ENCODE measurements around the gene ANXA10. TPM values are rescaled to one million over a fixed set of nuclear protein-coding genes. Genes with fewer than 3 reads are reported as not detected.
"Not testable (repeated sequence)": the region's sequence is repeated elsewhere in the genome, so short reads cannot be mapped to it uniquely, and the experiment has no call there.

Gene ANXA10
- total and polyA plus RNA-seq, 2 experiments from 2014 or later = 18.5 to 33.4 TPM

GRCh38 chr4:168109527-168109926 lies 17.2 kb downstream of the ANXA10 start:
- Histone ChIP-seq H3K27me3 (no peaks in the 10 kb centered on the region), H3K4me2 (no peak overlapping the region), H2AFZ (no peak overlapping the region), H3K4me1 (ENCODE audit: insufficient read depth) (no peaks in the 10 kb centered on the region), H3K4me3 (no peak overlapping the region), H3K9me2 (replicated peaks; ENCODE audit: insufficient read depth) (no peaks in the 10 kb centered on the region), H4K20me1 (ENCODE audit: insufficient read depth, poor library complexity, severe bottlenecking) (no peaks in the 10 kb centered on the region), H3K79me2 (no peaks in the 10 kb centered on the region), H3K27ac (no peak overlapping the region), H3K36me3 (replicated peaks; ENCODE audit: insufficient read depth, low read depth) (no peaks in the 10 kb centered on the region), H3K9me3 (ENCODE audit: low read depth) (no peaks in the 10 kb centered on the region)
- TF ChIP-seq EZH2phosphoT487 (IDR thresholded peaks at IDR 0.05; ENCODE audit: low read depth, severe bottlenecking, unreplicated experiment) (no peak), EZH2 (IDR thresholded peaks at IDR 0.05; ENCODE audit: borderline replicate concordance) (no peak)
- TF ChIP-seq, protein P1, sequence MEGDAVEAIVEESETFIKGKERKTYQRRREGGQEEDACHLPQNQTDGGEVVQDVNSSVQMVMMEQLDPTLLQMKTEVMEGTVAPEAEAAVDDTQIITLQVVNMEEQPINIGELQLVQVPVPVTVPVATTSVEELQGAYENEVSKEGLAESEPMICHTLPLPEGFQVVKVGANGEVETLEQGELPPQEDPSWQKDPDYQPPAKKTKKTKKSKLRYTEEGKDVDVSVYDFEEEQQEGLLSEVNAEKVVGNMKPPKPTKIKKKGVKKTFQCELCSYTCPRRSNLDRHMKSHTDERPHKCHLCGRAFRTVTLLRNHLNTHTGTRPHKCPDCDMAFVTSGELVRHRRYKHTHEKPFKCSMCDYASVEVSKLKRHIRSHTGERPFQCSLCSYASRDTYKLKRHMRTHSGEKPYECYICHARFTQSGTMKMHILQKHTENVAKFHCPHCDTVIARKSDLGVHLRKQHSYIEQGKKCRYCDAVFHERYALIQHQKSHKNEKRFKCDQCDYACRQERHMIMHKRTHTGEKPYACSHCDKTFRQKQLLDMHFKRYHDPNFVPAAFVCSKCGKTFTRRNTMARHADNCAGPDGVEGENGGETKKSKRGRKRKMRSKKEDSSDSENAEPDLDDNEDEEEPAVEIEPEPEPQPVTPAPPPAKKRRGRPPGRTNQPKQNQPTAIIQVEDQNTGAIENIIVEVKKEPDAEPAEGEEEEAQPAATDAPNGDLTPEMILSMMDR (IDR thresholded peaks at IDR 0.05; ENCODE audit: poor library complexity) = no peak
- DNase-seq (ENCODE audit: low spot score) = no peak

DNA sequence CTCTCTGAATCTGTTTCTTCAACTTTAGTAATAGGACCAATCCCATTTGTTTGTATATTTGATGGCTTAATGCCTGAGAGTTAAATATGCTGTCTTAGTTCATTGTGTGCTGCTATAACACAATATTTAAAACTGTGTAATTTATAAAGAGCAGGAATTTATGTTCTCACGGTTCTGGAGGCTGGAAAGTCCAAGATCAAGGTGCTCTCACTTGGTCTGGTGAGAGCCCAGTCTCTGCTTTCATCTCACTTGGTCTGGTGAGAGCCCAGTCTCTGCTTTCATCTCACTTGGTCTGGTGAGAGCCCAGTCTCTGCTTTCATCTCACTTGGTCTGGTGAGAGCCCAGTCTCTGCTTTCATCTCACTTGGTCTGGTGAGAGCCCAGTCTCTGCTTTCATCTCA lies 20.7 kb downstream of the ANXA10 start:
- DNase-seq (ENCODE audit: low spot score); H3K79me2 ChIP-seq; H3K36me3 ChIP-seq (replicated peaks; ENCODE audit: insufficient read depth, low read depth); H3K4me3 ChIP-seq; H3K9me2 ChIP-seq (replicated peaks; ENCODE audit: insufficient read depth); H3K4me1 ChIP-seq (ENCODE audit: insufficient read depth); H3K9me3 ChIP-seq (ENCODE audit: low read depth); H3K27ac ChIP-seq; H2AFZ ChIP-seq; H3K4me2 ChIP-seq; H4K20me1 ChIP-seq (ENCODE audit: insufficient read depth, poor library complexity, severe bottlenecking); H3K27me3 ChIP-seq: not testable (repeated sequence)
- WGBS (ENCODE audit: low lambda C conversion rate, missing lambda C conversion rate) = 88% methylated on average over 1 of the region's 1 CpG

DNA sequence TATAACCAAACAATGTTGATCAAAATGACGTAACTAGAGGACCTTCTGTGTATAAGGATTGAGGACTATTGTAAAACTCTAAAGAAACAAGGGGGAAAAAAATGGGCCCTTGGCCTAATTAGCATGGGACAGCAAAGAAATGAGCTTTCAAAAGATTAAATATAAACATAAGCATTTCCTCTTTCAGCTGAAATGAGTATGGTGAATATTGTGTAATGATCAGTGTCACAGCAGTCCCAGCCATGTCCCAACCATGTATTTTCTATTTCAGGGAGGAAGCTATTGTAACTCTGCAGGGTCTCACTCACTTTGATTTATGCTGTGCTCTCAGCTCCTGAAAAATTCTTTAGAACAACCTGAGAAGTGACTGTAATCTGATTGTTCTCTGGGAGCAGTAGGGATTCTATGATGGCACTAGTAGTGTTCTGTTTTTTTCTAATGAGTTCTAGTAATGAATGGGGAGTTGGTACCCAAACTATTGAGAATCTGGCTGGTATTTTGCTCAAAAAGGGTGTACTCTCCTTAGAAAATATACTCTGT lies 25.8 kb downstream of the ANXA10 start:
- 83% methylated on average over 1 of the region's 1 CpG for WGBS (ENCODE audit: low lambda C conversion rate, missing lambda C conversion rate)
- no peaks in the 10 kb centered on the region for H3K9me3 ChIP-seq (ENCODE audit: low read depth)

GRCh38 chr4:168119100-168119499 lies 26.8 kb downstream of the ANXA10 start:
- H3K79me2 ChIP-seq = no peaks in the 10 kb centered on the region
- H4K20me1 ChIP-seq (ENCODE audit: insufficient read depth, poor library complexity, severe bottlenecking) = no peaks in the 10 kb centered on the region
- no peak overlapping the region for H3K4me3 ChIP-seq
- no peaks in the 10 kb centered on the region for H3K9me2 ChIP-seq (replicated peaks; ENCODE audit: insufficient read depth)
- 64% methylated on average over 1 of the region's 1 CpG for WGBS (ENCODE audit: low lambda C conversion rate, missing lambda C conversion rate)
- H3K4me1 ChIP-seq (ENCODE audit: insufficient read depth) = no peaks in the 10 kb centered on the region
- H3K27me3 ChIP-seq = no peaks in the 10 kb centered on the region
- no peak overlapping the region for H3K4me2 ChIP-seq
- H2AFZ ChIP-seq = no peak overlapping the region
- no peak overlapping the region for H3K27ac ChIP-seq
- TF ChIP-seq, protein P1 (IDR thresholded peaks at IDR 0.05; ENCODE audit: poor library complexity) = no peak
- TF ChIP-seq EZH2 (IDR thresholded peaks at IDR 0.05; ENCODE audit: borderline replicate concordance) (no peak), EZH2phosphoT487 (IDR thresholded peaks at IDR 0.05; ENCODE audit: low read depth, severe bottlenecking, unreplicated experiment) (no peak)
- DNase-seq (ENCODE audit: low spot score) = no peak
- no peaks in the 10 kb centered on the region for H3K36me3 ChIP-seq (replicated peaks; ENCODE audit: insufficient read depth, low read depth)
- no peaks in the 10 kb centered on the region for H3K9me3 ChIP-seq (ENCODE audit: low read depth)

More for the DNA sequence above, 25.8 kb downstream of the ANXA10 start:
- no peak for TF ChIP-seq EZH2phosphoT487 (IDR thresholded peaks at IDR 0.05; ENCODE audit: low read depth, severe bottlenecking, unreplicated experiment)
- no peak overlapping the region for H3K4me2 ChIP-seq
- no peaks in the 10 kb centered on the region for H3K79me2 ChIP-seq
- H3K4me1 ChIP-seq (ENCODE audit: insufficient read depth) = no peaks in the 10 kb centered on the region
- no peaks in the 10 kb centered on the region for H4K20me1 ChIP-seq (ENCODE audit: insufficient read depth, poor library complexity, severe bottlenecking)
- no peak overlapping the region for H2AFZ ChIP-seq
- H3K27me3 ChIP-seq = no peaks in the 10 kb centered on the region
- no peak for DNase-seq (ENCODE audit: low spot score)
- H3K4me3 ChIP-seq = no peak overlapping the region
- H3K36me3 ChIP-seq (replicated peaks; ENCODE audit: insufficient read depth, low read depth) = no peaks in the 10 kb centered on the region
- H3K9me2 ChIP-seq (replicated peaks; ENCODE audit: insufficient read depth) = no peaks in the 10 kb centered on the region
- no peak overlapping the region for H3K27ac ChIP-seq
